SK-N-MC (cell line): ENCODE data around the gene PKNOX2.

Experiments
- EZH2 ChIP-seq: fragments of 200-600 bp; sonication (generic); IDR thresholded peaks from one replicate; pipeline ENCODE4 v1.6.1; 2017; ENCODE audit warnings: antibody characterized with exemption
- FOXP2 ChIP-seq: optimal IDR thresholded peaks from 2 replicates; pipeline ENCODE3; 2011; ENCODE audit warnings: mild to moderate bottlenecking, moderate library complexity; ENCODE audit not compliant: insufficient read depth; ENCODE audit errors: extremely low read length, control extremely low read depth
- POLR2AphosphoS5 ChIP-seq: IDR thresholded peaks from 2 replicates; pipeline ENCODE4 v1.6.1; 2012; ENCODE audit warnings: mild to moderate bottlenecking, low read depth, low read length, borderline replicate concordance

GRCh38 chr11:125372088-125372487 lies 207.5 kb downstream of the PKNOX2 start:
- TF ChIP-seq POLR2AphosphoS5 (no peak), EZH2 (no peak), FOXP2 (no peak)
